Common myeloid progenitor, CD34-positive (primary cell): ENCODE data around the gene MACROD2.

Experiments used
- CTCF ChIA-PET: fragments of 350-600 bp; sonication (Branson Sonifier 250); formaldehyde crosslinking; loops from one replicate; lab custom pipeline; 2021; ENCODE audit warnings: antibody characterized with exemption; lab: Charles Lee
- POLR2A ChIA-PET: fragments of 350-600 bp; sonication (Branson Sonifier 250); formaldehyde crosslinking; loops from one replicate; lab custom pipeline; 2021; ENCODE audit warnings: antibody characterized with exemption; lab: Charles Lee
- DNase-seq, 3 donors: peaks; one replicate each; pipeline versions ENCODE4 v3.0.0 to v3.0.0-alpha.2; 2013
- H3K27ac ChIP-seq, 2 experiments: 1 replicate in 1 of 2; 2 replicates in 1 of 2; pipeline ENCODE4 v1.7.0; 2013; ENCODE audit warnings: inconsistent platforms in 2 of 2, low read length in 2 of 2, mild to moderate bottlenecking in 2 of 2, low read depth in 1 of 2, moderate library complexity in 1 of 2; ENCODE audit not compliant: severe bottlenecking in 2 of 2, insufficient read depth in 1 of 2, poor library complexity in 1 of 2
- H3K27me3 ChIP-seq, 5 experiments: replicated peaks in 2 of 5; 1 replicate in 3 of 5; 2 replicates in 2 of 5; pipeline versions ENCODE4 v1.6.1 to v1.7.0; 2013; ENCODE audit warnings: low read length in 4 of 5, mild to moderate bottlenecking in 2 of 5, moderate library complexity in 2 of 5, inconsistent platforms in 1 of 5; ENCODE audit not compliant: insufficient read depth in 5 of 5, control insufficient read depth in 4 of 5
- H3K36me3 ChIP-seq, 4 experiments: 1 replicate in 2 of 4; 2 replicates in 2 of 4; pipeline versions ENCODE4 v1.6.1 to v1.7.0; 2013; ENCODE audit warnings: low read length in 3 of 4, control low read depth in 1 of 4, mild to moderate bottlenecking in 1 of 4; ENCODE audit not compliant: control insufficient read depth in 4 of 4, insufficient read depth in 4 of 4
- H3K4me1 ChIP-seq, 4 experiments: 1 replicate in 3 of 4; 2 replicates in 1 of 4; pipeline versions ENCODE4 v1.6.1 to v1.7.1; 2013; ENCODE audit warnings: low read length in 3 of 4, mild to moderate bottlenecking in 3 of 4, control low read depth in 1 of 4, inconsistent platforms in 1 of 4, moderate library complexity in 1 of 4; ENCODE audit not compliant: control insufficient read depth in 4 of 4, insufficient read depth in 4 of 4; ENCODE audit errors: control extremely low read depth in 1 of 4
- H3K4me3 ChIP-seq, 7 experiments: 1 replicate in 4 of 7; 2 replicates in 3 of 7; pipeline versions ENCODE4 v1.5.1 to v1.7.0; 2013; ENCODE audit warnings: mild to moderate bottlenecking in 7 of 7, low read length in 6 of 7, moderate library complexity in 6 of 7, inconsistent platforms in 2 of 7, low read depth in 2 of 7, control low read depth in 1 of 7; ENCODE audit not compliant: insufficient read depth in 4 of 7, control insufficient read depth in 1 of 7; ENCODE audit errors: extremely low read depth in 1 of 7
- H3K9me3 ChIP-seq, 5 experiments: 1 replicate in 4 of 5; 2 replicates in 1 of 5; pipeline versions ENCODE4 v1.6.1 to v1.7.1; 2013; ENCODE audit warnings: low read length in 4 of 5, mild to moderate bottlenecking in 2 of 5, inconsistent platforms in 1 of 5, low read depth in 1 of 5, moderate library complexity in 1 of 5; ENCODE audit not compliant: control insufficient read depth in 4 of 5, insufficient read depth in 2 of 5; ENCODE audit errors: control extremely low read depth in 1 of 5
- WGBS: methylation state at CpG from one replicate; pipeline ENCODE4 v1.1.5; 2013; ENCODE audit not compliant: insufficient coverage; 5-methylcytosine and 5-hydroxymethylcytosine counted together

The MACROD2 gene

DNA sequence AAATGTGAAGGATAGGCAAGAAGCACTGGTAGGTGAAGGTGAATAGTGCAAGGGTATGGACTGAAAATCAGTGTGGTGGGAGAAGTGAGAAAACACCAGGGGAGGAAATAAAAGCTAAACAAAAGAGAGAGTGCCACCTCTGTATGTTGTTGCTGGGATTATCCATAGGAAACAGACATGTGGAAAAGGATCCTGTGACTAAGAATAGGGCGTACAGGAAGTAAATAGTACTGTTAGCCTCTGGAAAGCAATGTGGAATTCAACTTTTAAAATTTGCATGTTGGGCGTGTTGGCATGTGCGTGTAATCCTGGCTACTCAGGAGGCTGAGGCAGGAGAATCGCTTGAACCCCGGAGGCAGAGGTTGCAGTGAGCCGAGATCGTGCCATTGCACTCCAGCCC is 1916.3 kb downstream of the MACROD2 start:
- no peak overlapping the region for H3K4me3 ChIP-seq
- H3K27me3 ChIP-seq = peaks cover 0 to 27% (median 6%) of the 10 kb centered on the region in 5 experiments
- ChIA-PET CTCF (no interaction called here), POLR2A (no interaction called here)
- no peaks in the 10 kb centered on the region for H3K36me3 ChIP-seq
- H3K4me1 ChIP-seq = no peaks in the 10 kb centered on the region
- no peak for DNase-seq
- peaks cover 0 to 4% (median 0%) of the 10 kb centered on the region in 5 experiments for H3K9me3 ChIP-seq
- WGBS = 93% methylated on average over 7 of the region's 7 CpGs
- no peak overlapping the region for H3K27ac ChIP-seq

DNA sequence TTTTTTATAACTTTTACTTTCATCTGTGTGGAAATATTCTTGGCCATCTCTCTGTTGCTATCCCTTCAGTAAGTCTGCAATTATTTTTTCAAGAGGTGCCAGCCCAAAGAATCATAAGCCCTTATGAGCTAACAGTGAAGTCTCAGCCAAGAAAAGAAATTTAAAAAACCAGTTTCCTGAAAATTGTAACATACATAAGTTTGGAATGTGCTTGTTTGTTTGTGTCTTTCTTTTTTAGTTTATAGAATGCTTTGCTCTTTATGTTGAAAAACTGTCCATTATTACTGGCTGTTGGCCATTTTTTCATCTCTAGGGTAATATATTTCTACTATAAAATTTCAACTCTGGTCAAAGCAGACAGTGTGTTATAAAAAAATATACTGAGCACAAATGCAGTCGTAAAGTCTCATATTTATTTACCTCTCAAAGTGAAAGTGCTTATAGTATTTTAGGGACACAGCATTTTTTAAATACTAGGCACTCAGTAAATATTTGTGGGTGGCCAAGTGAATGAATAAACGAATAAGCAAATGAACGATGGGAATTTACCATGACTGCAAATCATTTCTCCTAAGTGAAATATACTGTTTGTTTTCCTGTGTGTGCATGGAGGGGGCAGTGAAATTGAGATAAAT is 1918.2 kb downstream of the MACROD2 start:
- ChIA-PET CTCF (no interaction called here), POLR2A (no interaction called here)
- DNase-seq = no peak
- 89% methylated on average over 2 of the region's 3 CpGs for WGBS
- Histone ChIP-seq H3K27me3 (peaks cover 0 to 36% (median 0%) of the 10 kb centered on the region in 5 experiments), H3K4me3 (no peak overlapping the region), H3K27ac (no peak overlapping the region), H3K9me3 (peaks cover 0 to 4% (median 0%) of the 10 kb centered on the region in 5 experiments), H3K36me3 (no peaks in the 10 kb centered on the region), H3K4me1 (peaks cover 0 to under 1% (median 0%) of the 10 kb centered on the region in 4 experiments)

DNA sequence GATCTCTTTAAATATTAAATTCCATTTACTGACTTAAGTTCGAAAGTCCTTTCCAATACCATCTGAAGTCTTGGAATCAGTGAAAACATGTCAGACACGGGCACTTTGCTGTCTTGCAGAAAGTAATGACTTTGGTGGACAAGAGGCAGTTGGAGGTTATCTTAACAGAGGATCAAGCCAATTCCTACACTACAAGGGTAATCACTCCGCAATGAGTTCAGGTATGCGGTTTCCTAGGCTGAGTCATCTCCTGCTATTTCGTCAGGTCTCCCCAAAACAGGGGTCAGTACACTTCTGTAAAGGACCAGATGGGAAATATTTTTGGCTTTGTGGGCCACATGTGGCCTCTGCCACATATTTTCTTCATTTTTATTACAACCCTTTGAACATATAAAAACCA is 1921.3 kb downstream of the MACROD2 start:
- POLR2A ChIA-PET = no interaction called here

GRCh38 chr20:15917283-15917682 is 1922.0 kb downstream of the MACROD2 start:
- Histone ChIP-seq H3K9me3 (no peaks in the 10 kb centered on the region), H3K36me3 (no peaks in the 10 kb centered on the region), H3K4me3 (no peak overlapping the region), H3K4me1 (peaks cover 2 to 9% (median 4%) of the 10 kb centered on the region in 4 experiments), H3K27ac (no peak overlapping the region), H3K27me3 (peaks cover 0 to 37% (median 6%) of the 10 kb centered on the region in 5 experiments)
- DNase-seq = no peak
- ChIA-PET POLR2A (no interaction called here), CTCF (interaction anchor here (1.0 kb wide), 1 partner anchor 1580 kb away, joined by 3 read pairs; the partner anchor contains the start of gene FLRT3)
- 92% methylated on average over 2 of the region's 4 CpGs for WGBS

More for the DNA sequence above, 1921.3 kb downstream of the MACROD2 start:
- no peaks in the 10 kb centered on the region for H3K9me3 ChIP-seq
- peaks cover 0 to 39% (median 6%) of the 10 kb centered on the region in 5 experiments for H3K27me3 ChIP-seq
- WGBS = 100% methylated on average over 1 of the region's 5 CpGs
- H3K27ac ChIP-seq = no peak overlapping the region
- H3K4me3 ChIP-seq = no peak overlapping the region
- H3K36me3 ChIP-seq = no peaks in the 10 kb centered on the region
- H3K4me1 ChIP-seq = peaks cover 2 to 9% (median 4%) of the 10 kb centered on the region in 4 experiments
- CTCF ChIA-PET = no interaction called here
- DNase-seq = no peak

GRCh38 chr20:15918631-15919030 is 1923.3 kb downstream of the MACROD2 start:
- 79% methylated on average over 3 of the region's 3 CpGs for WGBS

DNA sequence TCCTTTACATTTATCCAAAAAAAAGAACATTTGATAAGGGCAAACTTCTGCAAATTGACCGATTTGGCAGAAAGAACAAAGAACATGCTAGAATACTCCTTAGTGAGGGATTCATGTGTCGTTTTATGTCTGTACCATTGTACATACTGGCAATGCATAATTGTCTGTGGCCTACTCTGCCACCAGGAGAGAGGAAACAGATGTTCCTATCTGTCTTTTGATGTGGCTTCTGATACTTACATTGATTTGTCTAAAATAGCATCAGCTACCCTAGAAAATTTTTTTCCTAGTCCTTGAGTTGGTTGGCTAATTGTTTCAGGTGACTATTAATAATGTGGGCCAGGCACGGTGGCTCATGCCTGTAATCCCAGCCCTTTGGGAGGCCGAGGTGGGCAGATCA is 1923.8 kb downstream of the MACROD2 start:
- ChIA-PET CTCF (no interaction called here), POLR2A (no interaction called here)
- Histone ChIP-seq H3K4me3 (no peak overlapping the region), H3K27ac (no peak overlapping the region), H3K27me3 (peaks cover 0 to 34% (median 6%) of the 10 kb centered on the region in 5 experiments), H3K9me3 (no peaks in the 10 kb centered on the region), H3K4me1 (peaks cover 2 to 9% (median 4%) of the 10 kb centered on the region in 4 experiments), H3K36me3 (no peaks in the 10 kb centered on the region)
- 5% methylated on average over 3 of the region's 4 CpGs for WGBS
- DNase-seq = peak; percentile 25 to 86 (median 76)

More at GRCh38 chr20:15918631-15919030, 1923.3 kb downstream of the MACROD2 start:
- no peak overlapping the region for H3K27ac ChIP-seq
- peaks cover 0 to 34% (median 6%) of the 10 kb centered on the region in 5 experiments for H3K27me3 ChIP-seq
- peaks cover 2 to 9% (median 4%) of the 10 kb centered on the region in 4 experiments for H3K4me1 ChIP-seq
- CTCF ChIA-PET = no interaction called here
- peak in 1 of 3 donors; percentile 5 for DNase-seq
- no peaks in the 10 kb centered on the region for H3K9me3 ChIP-seq
- no peak overlapping the region for H3K4me3 ChIP-seq
- POLR2A ChIA-PET = no interaction called here
- no peaks in the 10 kb centered on the region for H3K36me3 ChIP-seq

DNA sequence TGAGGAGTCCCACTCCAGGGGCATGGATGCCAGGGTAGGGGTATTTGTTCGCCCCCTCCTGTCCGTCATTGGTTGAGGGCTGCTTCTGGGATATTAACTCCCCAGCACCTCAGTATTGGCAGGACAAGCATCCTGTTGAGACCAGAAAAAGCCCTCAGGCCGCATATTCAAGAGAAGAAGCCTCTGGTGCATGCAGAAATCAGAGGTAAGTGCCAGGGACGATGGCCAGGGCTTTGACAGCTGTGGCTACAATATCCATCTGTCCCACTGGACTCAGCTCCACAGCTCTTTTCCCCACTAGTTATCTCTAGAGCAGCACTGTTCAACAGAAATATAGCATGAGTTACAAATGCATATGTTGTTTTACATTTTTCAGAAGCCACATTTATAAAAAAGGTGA is 1926.6 kb downstream of the MACROD2 start:
- ChIA-PET POLR2A (no interaction called here), CTCF (no interaction called here)
- H3K9me3 ChIP-seq = no peaks in the 10 kb centered on the region
- peaks cover 2 to 9% (median 4%) of the 10 kb centered on the region in 4 experiments for H3K4me1 ChIP-seq
- H3K27ac ChIP-seq = no peak overlapping the region
- no peak for DNase-seq
- WGBS = 81% methylated on average over 2 of the region's 4 CpGs
- no peak overlapping the region for H3K4me3 ChIP-seq
- no peaks in the 10 kb centered on the region for H3K36me3 ChIP-seq
- peaks cover 0 to 21% (median 6%) of the 10 kb centered on the region in 5 experiments for H3K27me3 ChIP-seq
